PFSK-1 (cell line): ENCODE results near the gene CDX1.

Experiments
- POLR2AphosphoS5 ChIP-seq: IDR thresholded peaks from 2 replicates; pipeline ENCODE4 v1.6.1; 2012; ENCODE audit warnings: low read depth, mild to moderate bottlenecking, control low read depth, low read length, moderate library complexity
- SIN3A ChIP-seq: IDR thresholded peaks from 2 replicates; pipeline ENCODE4 v1.6.1; 2012; ENCODE audit warnings: mild to moderate bottlenecking, low read length, moderate library complexity, borderline replicate concordance; ENCODE audit not compliant: insufficient read depth
- TAF1 ChIP-seq: IDR thresholded peaks from 2 replicates; pipeline ENCODE4 v1.6.1; 2012; ENCODE audit warnings: low read length, control low read depth, borderline replicate concordance; ENCODE audit not compliant: insufficient read depth
- TF ChIP-seq, protein P1 (sequence below), 2 experiments: IDR thresholded peaks; 2 replicates each; pipeline versions ENCODE4 v1.6.1 to v1.8.0; 2011 to 2012; ENCODE audit warnings: low read depth in 2 of 2, low read length in 2 of 2, control low read depth in 1 of 2, inconsistent platforms in 1 of 2, mild to moderate bottlenecking in 1 of 2, moderate library complexity in 1 of 2; ENCODE audit not compliant: insufficient read depth in 1 of 2

- TF ChIP-seq, protein P1, sequence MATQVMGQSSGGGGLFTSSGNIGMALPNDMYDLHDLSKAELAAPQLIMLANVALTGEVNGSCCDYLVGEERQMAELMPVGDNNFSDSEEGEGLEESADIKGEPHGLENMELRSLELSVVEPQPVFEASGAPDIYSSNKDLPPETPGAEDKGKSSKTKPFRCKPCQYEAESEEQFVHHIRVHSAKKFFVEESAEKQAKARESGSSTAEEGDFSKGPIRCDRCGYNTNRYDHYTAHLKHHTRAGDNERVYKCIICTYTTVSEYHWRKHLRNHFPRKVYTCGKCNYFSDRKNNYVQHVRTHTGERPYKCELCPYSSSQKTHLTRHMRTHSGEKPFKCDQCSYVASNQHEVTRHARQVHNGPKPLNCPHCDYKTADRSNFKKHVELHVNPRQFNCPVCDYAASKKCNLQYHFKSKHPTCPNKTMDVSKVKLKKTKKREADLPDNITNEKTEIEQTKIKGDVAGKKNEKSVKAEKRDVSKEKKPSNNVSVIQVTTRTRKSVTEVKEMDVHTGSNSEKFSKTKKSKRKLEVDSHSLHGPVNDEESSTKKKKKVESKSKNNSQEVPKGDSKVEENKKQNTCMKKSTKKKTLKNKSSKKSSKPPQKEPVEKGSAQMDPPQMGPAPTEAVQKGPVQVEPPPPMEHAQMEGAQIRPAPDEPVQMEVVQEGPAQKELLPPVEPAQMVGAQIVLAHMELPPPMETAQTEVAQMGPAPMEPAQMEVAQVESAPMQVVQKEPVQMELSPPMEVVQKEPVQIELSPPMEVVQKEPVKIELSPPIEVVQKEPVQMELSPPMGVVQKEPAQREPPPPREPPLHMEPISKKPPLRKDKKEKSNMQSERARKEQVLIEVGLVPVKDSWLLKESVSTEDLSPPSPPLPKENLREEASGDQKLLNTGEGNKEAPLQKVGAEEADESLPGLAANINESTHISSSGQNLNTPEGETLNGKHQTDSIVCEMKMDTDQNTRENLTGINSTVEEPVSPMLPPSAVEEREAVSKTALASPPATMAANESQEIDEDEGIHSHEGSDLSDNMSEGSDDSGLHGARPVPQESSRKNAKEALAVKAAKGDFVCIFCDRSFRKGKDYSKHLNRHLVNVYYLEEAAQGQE (IDR thresholded peaks at IDR 0.05; ENCODE audit: insufficient read depth in 1 of 2, low read depth in 2 of 2, low read length in 2 of 2), result no peak
- TF ChIP-seq TAF1 (no peak), POLR2AphosphoS5 (no peak), SIN3A (no peak)
Measured at GRCh38 chr5:150197476-150197875, 30.9 kb downstream of the CDX1 start.
